ENCODE measurements around the gene TLK2.

The TLK2 gene

GRCh38 chr17:62641153-62641552 lies 162.5 kb downstream of the TLK2 start:
- in situ Hi-C loops (cut with HindIII; ENCODE audit: low pct_ligation_motif_present, low sequenced_read_pairs) = no loop called here
- Histone ChIP-seq H3K36me3 (replicated peaks) (peaks cover 37% of the 10 kb centered on the region), H3K27me3 (replicated peaks) (no peaks in the 10 kb centered on the region), H3K4me3 (ENCODE audit: low read depth, low read length) (no peak overlapping the region), H3K27ac (no peak overlapping the region)
- DNase-seq = no peak
- TF ChIP-seq CTCF (IDR thresholded peaks at IDR 0.05; ENCODE audit: low read depth, low read length, missing control alignments) = no peak

GRCh38 chr17:62641951-62642350 lies 163.3 kb downstream of the TLK2 start:
- no peak for DNase-seq
- H3K4me3 ChIP-seq (ENCODE audit: low read depth, low read length) = no peak overlapping the region
- no peaks in the 10 kb centered on the region for H3K27me3 ChIP-seq (replicated peaks)
- peaks cover 39% of the 10 kb centered on the region for H3K36me3 ChIP-seq (replicated peaks)
- no peak overlapping the region for H3K27ac ChIP-seq
- TF ChIP-seq CTCF (IDR thresholded peaks at IDR 0.05; ENCODE audit: low read depth, low read length, missing control alignments) = no peak
- in situ Hi-C loops (cut with HindIII; ENCODE audit: low pct_ligation_motif_present, low sequenced_read_pairs) = no loop called here

GRCh38 chr17:62643496-62643895 lies 164.9 kb downstream of the TLK2 start:
- no peak overlapping the region for H3K4me3 ChIP-seq (ENCODE audit: low read depth, low read length)
- no peak for TF ChIP-seq CTCF (IDR thresholded peaks at IDR 0.05; ENCODE audit: low read depth, low read length, missing control alignments)
- no peak for DNase-seq
- in situ Hi-C loops (cut with HindIII; ENCODE audit: low pct_ligation_motif_present, low sequenced_read_pairs) = no loop called here
- no peaks in the 10 kb centered on the region for H3K27me3 ChIP-seq (replicated peaks)
- H3K27ac ChIP-seq = no peak overlapping the region
- peaks cover 34% of the 10 kb centered on the region for H3K36me3 ChIP-seq (replicated peaks)

- in situ Hi-C loops (cut with HindIII; ENCODE audit: low pct_ligation_motif_present, low sequenced_read_pairs) = no loop called here
- Histone ChIP-seq H3K4me3 (ENCODE audit: low read depth, low read length) (no peak overlapping the region), H3K27ac (no peak overlapping the region), H3K27me3 (replicated peaks) (no peaks in the 10 kb centered on the region), H3K36me3 (replicated peaks) (peaks cover 36% of the 10 kb centered on the region)
- TF ChIP-seq CTCF (IDR thresholded peaks at IDR 0.05; ENCODE audit: low read depth, low read length, missing control alignments) = no peak
- no peak for DNase-seq
These were observed 166.0 kb downstream of the TLK2 start for GRCh38 chr17:62644487-62645173.

- in situ Hi-C loops (cut with HindIII; ENCODE audit: low pct_ligation_motif_present, low sequenced_read_pairs) = no loop called here
- no peak for TF ChIP-seq CTCF (IDR thresholded peaks at IDR 0.05; ENCODE audit: low read depth, low read length, missing control alignments)
- H3K27ac ChIP-seq = peak overlapping the region; percentile 6
- no peak for DNase-seq
- no peaks in the 10 kb centered on the region for H3K27me3 ChIP-seq (replicated peaks)
- no peak overlapping the region for H3K4me3 ChIP-seq (ENCODE audit: low read depth, low read length)
- H3K36me3 ChIP-seq (replicated peaks) = peaks cover 26% of the 10 kb centered on the region
These were observed 169.8 kb downstream of the TLK2 start for GRCh38 chr17:62648251-62648955.
